ENCODE data around the gene HCN2. TPM values are rescaled to one million over a fixed set of nuclear protein-coding genes. Genes with fewer than 3 reads are reported as not detected.

Gene HCN2
- total and polyA plus RNA-seq, 9 of the 15 experiments (the other 6 are each of a cell fraction or from before 2014, with no cell fraction given), result 0.29 to 4.2 (median 0.82) TPM; not detected in 2

DNA sequence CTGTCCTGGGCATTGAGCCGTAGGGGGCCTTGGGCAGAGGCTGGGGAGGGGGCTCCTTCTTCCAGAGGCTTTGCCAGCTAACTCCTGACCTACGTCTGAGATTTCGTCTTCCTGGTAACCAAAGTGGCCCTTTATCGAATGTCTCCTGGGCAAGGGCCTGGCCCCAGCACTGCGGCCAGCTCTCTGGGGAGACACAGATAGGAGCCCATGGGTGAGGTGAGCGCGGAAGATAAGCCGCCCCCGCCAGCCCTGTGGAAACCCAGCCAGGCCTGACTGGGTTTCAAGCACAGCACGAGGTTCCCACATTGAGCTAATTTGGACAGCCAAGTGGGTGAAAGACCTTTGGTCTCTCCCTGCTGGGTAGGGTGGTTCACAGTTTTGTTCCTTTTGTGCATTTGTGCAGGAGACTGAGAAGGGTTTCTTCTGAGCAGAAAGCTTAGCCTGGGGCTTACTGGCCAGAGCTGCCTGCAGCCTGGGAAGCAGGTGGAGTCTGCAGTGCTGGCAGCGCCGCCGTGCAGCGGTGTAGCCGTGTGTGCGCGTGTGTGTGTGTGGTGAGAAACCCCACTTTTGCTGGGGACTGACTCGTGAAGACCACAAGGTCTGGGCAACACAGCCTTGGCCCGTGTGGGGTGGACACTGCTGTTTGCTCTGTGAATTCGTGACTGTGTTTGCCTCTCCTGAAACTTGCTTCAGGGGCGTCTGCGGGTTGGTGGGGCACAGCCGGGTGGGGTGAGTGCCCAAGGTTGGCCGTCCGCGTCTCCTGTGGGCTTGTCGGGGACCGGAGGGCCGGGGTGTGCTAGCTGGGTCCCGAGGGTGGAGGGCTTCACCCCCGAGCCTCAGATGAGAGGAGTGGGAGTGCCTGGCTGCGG is 14.8 kb upstream of the HCN2 start (continued):
- TF ChIP-seq ZBTB7A (IDR thresholded peaks at IDR 0.05; ENCODE audit: borderline replicate concordance, control insufficient read depth, low read depth, low read length), result peak; percentile 61; the same call in 1 of the 2 replicates
- TF ChIP-seq LARP7 (IDR thresholded peaks at IDR 0.05), result no peak
- TF ChIP-seq CBFA2T2 (conservative IDR thresholded peaks at IDR 0.05), result peak; percentile 99
- TF ChIP-seq POLR2A (conservative IDR thresholded peaks at IDR 0.05), result peak; percentile 27; the same call in 1 of the 2 replicates
- no peak for TF ChIP-seq NFRKB (IDR thresholded peaks at IDR 0.05; ENCODE audit: low read depth)
- no peak for TF ChIP-seq ZNF280B (CRISPR knock-in tag; IDR thresholded peaks at IDR 0.05)
- no peak for TF ChIP-seq ERF (CRISPR knock-in tag; IDR thresholded peaks at IDR 0.05)
- TF ChIP-seq, protein P1, sequence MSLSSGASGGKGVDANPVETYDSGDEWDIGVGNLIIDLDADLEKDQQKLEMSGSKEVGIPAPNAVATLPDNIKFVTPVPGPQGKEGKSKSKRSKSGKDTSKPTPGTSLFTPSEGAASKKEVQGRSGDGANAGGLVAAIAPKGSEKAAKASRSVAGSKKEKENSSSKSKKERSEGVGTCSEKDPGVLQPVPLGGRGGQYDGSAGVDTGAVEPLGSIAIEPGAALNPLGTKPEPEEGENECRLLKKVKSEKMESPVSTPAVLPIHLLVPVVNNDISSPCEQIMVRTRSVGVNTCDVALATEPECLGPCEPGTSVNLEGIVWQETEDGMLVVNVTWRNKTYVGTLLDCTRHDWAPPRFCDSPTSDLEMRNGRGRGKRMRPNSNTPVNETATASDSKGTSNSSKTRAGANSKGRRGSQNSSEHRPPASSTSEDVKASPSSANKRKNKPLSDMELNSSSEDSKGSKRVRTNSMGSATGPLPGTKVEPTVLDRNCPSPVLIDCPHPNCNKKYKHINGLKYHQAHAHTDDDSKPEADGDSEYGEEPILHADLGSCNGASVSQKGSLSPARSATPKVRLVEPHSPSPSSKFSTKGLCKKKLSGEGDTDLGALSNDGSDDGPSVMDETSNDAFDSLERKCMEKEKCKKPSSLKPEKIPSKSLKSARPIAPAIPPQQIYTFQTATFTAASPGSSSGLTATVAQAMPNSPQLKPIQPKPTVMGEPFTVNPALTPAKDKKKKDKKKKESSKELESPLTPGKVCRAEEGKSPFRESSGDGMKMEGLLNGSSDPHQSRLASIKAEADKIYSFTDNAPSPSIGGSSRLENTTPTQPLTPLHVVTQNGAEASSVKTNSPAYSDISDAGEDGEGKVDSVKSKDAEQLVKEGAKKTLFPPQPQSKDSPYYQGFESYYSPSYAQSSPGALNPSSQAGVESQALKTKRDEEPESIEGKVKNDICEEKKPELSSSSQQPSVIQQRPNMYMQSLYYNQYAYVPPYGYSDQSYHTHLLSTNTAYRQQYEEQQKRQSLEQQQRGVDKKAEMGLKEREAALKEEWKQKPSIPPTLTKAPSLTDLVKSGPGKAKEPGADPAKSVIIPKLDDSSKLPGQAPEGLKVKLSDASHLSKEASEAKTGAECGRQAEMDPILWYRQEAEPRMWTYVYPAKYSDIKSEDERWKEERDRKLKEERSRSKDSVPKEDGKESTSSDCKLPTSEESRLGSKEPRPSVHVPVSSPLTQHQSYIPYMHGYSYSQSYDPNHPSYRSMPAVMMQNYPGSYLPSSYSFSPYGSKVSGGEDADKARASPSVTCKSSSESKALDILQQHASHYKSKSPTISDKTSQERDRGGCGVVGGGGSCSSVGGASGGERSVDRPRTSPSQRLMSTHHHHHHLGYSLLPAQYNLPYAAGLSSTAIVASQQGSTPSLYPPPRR (CRISPR knock-in tag; IDR thresholded peaks at IDR 0.05; ENCODE audit: borderline replicate concordance), result no peak
- TF ChIP-seq RBM14 (IDR thresholded peaks at IDR 0.05; ENCODE audit: borderline replicate concordance, insufficient read depth, low read depth, low read length), result no peak
- TF ChIP-seq HNRNPK (IDR thresholded peaks at IDR 0.05; ENCODE audit: low read depth, low read length, poor library complexity, severe bottlenecking), result no peak
- TF ChIP-seq PTBP1 (IDR thresholded peaks at IDR 0.05; ENCODE audit: low read depth, low read length), result no peak
- no peak for TF ChIP-seq RBM22 (IDR thresholded peaks at IDR 0.05; ENCODE audit: low read depth, low read length, poor library complexity, severe bottlenecking)
- TF ChIP-seq TFAP4 (CRISPR knock-in tag; IDR thresholded peaks at IDR 0.05; ENCODE audit: borderline replicate concordance), result peak; percentile 86; the same call in 1 of the 2 replicates
- TF ChIP-seq SIRT6 (IDR thresholded peaks at IDR 0.05; ENCODE audit: low read depth, low read length), result no peak
- no peak for TF ChIP-seq NFXL1 (CRISPR knock-in tag; IDR thresholded peaks at IDR 0.05)
- peak; percentile 78 to 87; a peak in 3 of 4 replicates for TF ChIP-seq ARNT (IDR thresholded peaks at IDR 0.05)
- no peak for TF ChIP-seq U2AF1 (optimal IDR thresholded peaks at IDR 0.05; ENCODE audit: low read depth, low read length)
- no peak for TF ChIP-seq ZNF143 (CRISPR knock-in tag; IDR thresholded peaks at IDR 0.05)
- TF ChIP-seq DLX4 (CRISPR knock-in tag; IDR thresholded peaks at IDR 0.05), result no peak
- peak; percentile 96 for TF ChIP-seq MTA2 (IDR thresholded peaks at IDR 0.05; ENCODE audit: low read depth)
- TF ChIP-seq JUNB (CRISPR knock-in tag; conservative IDR thresholded peaks at IDR 0.05), result no peak
